Measurements from ENCODE around the gene MYO5B.
A peak's percentile ranks its signal among the peaks of the same experiment; 100 is the strongest.

Gene MYO5B

DNA sequence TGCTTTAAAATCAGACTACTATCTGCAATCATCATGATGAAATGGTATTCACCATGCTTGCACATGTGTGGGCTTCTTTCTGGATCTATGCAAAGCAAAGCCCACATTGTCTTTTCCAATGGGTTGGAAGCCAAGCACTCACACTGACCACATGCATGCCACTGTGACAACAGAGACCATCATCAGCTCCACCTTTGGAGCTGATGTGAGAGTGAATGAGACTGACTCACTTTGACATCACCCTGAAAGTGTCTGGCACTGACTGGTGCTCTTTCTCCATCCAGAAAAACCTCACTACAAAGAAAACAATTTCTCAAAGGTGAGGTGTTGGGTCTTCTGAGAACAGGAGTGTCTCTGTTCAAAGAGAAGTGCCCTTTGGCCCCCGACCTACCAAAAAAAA, 4.7 kb downstream of the MYO5B start:
- Histone ChIP-seq H3K4me3 (no peak overlapping the region), H3K27ac (no peak overlapping the region)

DNA sequence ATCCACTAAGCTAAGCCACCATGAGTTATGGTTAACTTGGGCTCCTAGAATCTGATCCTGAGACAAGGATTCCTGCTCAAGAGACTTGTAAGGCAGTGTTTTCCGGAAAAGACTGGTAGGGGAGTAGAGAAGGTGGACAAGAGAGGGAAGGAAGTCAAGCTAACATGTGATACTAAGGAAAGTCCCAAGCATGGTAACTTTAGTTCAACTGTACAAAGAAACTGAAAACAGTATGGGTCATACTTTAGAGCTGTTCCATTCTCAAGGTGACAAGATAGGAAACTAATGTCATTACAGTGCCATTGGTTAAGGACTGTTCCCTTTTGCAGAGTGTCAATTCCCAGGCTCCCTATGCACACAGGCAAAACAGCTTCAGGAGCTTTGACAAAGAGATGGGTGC, 5.8 kb downstream of the MYO5B start:
- Histone ChIP-seq H3K4me3 (no peak overlapping the region), H3K27ac (no peak overlapping the region)

DNA sequence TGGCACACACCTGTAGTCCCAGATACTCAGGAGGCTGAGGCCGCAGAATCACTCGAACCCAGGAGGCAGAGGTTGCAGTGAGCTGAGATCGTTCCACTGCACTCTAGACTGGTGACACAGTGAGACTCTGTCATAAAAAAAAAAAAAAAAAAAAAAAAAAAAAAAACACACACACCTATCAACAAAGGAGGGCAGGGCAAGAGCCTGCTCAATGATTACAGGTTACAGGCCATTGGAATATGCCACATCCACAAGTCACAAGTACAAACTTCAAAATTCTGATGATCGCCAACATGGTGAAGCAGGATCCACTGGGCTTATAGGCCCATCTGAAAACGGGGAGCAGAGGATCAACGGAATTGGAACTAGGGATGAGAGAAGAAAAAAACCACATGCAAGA, 6.3 kb downstream of the MYO5B start:
- Histone ChIP-seq H3K27ac (no peak overlapping the region), H3K4me3 (no peak overlapping the region)

DNA sequence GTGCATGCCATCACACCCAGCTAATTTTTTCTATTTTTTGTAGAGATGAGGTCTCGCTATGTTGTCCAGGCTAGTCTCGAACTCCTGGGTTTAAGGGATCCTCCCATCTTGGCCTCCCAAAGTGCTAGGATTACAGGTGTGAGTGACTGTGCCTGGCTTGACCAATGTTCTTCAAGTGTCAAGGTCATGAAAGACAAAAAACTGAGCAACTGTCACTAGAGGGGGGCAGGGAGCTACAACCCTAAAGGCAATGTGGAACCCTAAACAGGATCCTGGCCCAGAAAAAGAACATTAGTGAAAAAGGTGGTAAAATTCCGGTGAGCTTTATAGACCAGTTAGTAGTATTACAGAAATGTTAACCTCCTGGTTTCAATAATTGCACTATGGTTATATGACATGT, 7.3 kb downstream of the MYO5B start:
- no peak overlapping the region for H3K27ac ChIP-seq
- no peak overlapping the region for H3K4me3 ChIP-seq

DNA sequence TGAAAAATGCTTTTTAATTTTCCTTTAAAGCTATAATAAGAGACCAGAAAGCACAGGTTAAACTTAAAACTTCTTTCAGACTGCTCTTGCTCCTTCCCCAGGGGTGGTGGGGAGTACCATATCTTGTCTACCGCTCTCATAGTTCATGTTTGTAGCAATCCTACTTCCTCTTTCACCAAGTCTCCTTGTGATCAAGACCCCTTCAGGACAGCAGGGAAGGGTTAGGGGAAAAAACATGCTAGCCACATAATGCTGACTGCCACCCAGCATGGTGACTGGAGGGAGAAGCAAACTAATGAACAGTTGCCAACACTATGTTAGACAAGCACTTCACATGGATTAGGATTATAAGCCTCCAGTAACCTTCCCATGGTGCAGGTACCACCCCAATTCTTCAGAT, 8.6 kb downstream of the MYO5B start:
- no peak overlapping the region for H3K27ac ChIP-seq
- no peak overlapping the region for H3K4me3 ChIP-seq

DNA sequence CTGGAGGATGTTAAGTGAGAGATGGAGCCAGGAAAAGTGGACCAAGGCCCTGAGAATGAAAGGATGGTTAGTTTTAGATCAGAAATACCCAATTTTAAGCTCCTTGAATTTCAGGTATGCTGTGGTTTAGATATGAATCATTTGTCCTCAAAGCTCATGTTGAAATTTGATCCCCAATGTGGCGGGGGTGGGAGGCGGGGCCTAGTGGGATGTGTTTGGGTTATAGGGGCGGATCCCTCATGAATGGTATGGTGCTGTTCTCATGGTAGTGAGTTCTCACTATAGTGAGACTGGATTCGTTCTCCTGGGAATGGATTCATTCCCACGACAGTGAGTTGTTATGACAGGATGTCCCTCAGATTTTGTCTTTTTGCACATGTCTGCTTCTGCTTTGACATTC, 11.4 kb downstream of the MYO5B start:
- Histone ChIP-seq H3K27ac (peak overlapping the region in 1 of 21 experiments; percentile 2), H3K4me3 (no peak overlapping the region)

DNA sequence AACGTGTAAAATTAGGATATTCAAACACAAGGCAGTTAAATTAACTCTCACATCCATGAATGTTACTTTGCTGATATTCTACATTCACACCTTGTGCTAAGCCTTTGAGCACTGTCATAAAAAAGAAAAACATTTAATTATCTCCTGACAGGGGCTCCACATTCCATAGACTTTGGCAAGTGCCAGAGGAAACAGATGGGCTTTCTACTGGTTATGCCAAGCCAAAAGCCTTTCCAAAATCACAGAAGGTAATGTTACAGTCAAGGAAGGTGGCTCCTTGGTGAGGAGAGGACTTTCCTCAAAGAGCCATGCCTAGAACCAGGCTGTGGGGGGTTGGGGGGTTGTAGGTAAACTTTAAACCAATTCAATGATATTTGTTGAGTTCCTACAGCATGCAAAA, 12.4 kb downstream of the MYO5B start:
- Histone ChIP-seq H3K27ac (no peak overlapping the region), H3K4me3 (no peak overlapping the region)

DNA sequence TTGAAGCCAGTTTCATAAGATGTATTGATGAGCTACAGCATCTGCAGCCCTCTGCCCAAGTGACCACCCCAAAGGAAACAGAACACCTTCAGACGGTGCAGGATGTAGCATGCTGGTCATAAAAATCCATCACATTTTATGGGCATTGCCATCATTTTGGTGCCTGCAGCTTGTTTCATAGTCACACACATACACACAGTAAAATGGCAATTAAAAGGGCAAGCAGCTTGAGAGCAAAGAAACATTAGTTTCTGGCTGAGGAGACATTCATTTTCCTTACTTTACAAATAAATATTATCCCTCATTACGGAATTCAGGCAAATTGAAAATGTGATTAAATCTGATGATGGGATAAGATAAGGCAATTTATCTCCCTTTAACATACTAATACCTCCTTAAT, 13.4 kb downstream of the MYO5B start:
- H3K27ac ChIP-seq: no peak overlapping the region
- no peak overlapping the region for H3K4me3 ChIP-seq

DNA sequence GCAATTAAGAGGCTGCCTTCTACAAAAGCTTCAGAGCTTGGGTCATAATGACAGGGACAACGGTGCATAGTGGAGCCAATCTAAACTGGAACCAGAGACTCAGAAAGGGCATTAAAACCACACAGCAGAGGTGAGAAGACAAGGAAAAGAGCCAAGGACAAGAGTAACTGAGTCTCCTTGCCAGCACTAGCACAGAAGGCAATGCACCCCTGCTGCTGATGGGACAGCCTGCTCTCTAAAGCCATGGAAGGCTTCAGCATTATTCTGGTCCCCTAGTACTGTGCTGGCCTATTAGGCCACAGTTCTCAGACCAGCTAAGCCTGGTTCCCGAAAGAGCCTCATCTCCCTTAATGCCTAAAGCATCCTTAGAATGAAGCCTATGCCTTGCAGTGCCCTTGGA, 15.5 kb downstream of the MYO5B start:
- no peak overlapping the region for H3K27ac ChIP-seq
- H3K4me3 ChIP-seq: no peak overlapping the region

DNA sequence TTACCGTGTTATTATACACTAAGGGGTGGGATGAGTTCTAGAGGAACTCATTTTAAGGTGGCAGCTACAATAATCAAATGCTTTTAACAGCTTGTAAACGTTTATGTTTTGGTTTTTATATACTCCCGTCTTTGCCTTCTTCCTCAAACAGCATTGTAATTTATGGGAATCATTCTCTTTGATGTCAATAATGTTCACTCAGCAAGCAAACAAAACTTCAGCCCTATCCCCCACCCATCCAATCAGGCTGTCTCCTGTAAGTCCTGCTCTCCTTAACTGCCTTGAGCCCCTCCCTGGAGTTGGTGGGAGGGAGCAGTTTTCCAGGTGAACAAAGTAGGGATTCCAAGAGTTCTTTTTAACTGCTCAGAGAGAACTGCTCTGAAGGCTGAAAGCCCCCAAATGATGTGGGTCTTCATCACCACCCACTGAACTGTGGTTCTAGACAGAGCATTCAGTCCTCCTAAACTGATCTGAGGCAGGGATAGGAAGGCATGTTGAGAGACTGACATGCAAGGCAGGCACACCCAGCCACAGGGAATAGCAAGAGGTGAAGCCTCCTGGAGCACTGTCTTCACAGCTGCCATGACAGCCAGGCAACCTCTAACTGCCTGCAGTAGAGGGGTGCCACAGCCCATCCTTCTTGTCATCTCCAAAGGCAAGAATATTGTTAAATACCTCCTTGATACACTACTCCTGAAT, 17.5 kb downstream of the MYO5B start:
- Histone ChIP-seq H3K4me3 (no peak overlapping the region), H3K27ac (no peak overlapping the region)

DNA sequence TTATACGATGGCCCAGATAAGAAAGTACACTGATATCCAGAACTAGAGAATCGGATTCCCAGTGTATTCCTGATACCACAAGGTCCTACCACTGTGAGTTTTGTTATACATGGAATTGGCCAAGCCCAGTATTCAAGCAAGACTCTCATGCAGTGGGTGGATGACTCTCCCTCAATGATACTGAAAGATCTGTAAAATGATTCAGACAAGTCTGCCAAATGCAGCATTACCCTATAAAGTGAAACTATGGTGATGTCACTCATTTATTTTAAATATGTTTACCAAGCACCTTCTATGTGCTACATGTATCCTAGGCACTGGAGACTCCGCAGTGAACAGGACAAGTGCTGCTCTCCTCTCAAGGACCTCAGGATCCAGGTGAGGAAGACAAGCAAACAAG, 22.6 kb downstream of the MYO5B start:
- Histone ChIP-seq H3K4me3 (no peak overlapping the region), H3K27ac (no peak overlapping the region)

DNA sequence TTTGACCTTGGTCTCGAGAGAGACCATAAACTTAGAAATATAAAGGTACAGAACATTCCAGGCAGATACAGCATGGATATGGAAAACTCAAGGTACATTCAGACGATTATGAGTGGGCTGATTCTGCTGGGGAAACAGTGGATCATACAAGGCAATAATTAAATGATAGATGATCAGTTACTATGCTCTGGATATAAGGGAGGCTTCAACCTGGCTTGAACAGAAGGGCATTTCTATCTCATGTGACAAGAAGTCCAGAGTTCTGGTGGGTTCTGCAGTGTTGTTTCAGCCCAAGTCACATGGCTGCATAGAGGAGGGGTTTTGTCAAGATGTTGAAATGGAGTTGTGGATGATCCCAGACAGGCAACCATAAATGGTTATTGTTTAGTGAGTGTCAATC, 23.5 kb downstream of the MYO5B start:
- Histone ChIP-seq H3K4me3 (no peak overlapping the region), H3K27ac (no peak overlapping the region)

DNA sequence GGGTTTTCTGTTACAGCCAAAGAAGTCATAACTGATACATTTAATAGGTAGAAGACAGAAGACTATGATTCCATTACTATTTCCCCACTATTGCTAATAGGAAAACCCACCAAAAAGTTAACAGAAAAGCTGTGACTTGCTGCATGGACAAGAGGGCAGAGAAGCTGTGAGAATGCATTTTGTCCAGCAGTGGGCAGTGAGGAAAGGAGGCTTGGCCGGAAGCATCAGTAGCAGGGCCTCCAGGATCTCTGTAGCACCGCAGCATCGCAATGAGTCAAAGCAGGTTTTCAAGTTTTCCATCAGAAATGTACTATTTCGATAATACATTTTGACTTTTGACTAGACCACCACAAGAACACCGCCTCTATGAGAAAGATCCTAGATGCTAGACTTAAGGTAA, 24.9 kb downstream of the MYO5B start:
- H3K4me3 ChIP-seq: no peak overlapping the region
- H3K27ac ChIP-seq: no peak overlapping the region

DNA sequence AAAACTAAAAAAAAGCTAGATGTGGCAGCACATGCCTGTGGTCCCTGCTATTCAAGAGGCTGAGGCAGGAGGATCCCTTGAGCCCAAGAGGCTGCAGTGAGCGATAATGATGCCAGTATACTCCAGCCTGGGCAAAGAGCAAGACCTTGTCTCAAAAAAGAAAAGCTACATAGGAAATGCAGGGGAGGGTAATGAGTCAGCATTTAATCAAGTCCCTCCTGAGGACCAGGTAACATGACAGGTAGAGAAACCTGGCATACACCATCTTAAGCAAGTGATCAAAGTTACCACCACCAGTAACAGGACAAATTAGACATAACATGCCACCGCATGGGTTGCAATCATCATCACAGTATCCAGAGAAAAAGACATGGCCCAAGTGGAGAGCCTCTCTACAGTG, 25.8 kb downstream of the MYO5B start:
- H3K4me3 ChIP-seq: no peak overlapping the region
- H3K27ac ChIP-seq: no peak overlapping the region

DNA sequence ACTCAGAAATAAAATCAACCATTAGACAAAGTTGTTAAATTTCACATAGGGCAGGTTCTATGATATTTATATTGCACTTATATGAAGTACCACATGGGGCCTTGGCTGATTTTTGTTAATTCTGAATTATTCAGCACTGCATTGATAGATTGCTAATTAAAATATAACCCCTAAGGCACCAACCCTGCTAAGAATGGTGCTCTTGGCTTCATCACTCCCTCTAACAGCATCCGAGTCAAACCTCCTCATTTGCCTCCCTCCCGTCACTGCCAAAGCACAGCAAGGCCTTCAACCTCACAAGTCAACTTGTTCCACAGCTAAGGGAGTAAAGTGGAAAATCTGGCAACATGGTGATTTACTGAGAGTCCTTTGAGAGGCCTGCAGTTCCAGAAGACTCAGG, 27.0 kb downstream of the MYO5B start:
- Histone ChIP-seq H3K4me3 (no peak overlapping the region), H3K27ac (no peak overlapping the region)

DNA sequence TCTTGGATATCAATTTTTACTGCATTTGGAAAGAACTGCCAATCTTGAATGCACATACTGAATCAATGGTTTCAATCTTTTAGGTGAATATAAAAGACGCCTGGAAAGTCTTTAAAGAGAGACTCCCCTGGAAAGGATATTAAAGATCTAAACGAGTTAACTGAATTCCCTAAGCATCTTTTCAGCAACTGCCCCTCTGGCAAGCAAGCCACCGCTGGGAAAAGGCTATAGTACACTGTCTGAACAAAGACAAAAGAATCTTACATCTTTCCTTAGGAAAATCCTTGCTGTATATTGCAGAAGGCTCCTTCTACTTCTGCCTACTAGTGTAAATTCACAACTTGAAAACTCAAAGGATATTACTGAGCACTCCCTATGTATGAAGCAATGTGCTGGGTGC, 28.0 kb downstream of the MYO5B start:
- no peak overlapping the region for H3K4me3 ChIP-seq
- no peak overlapping the region for H3K27ac ChIP-seq

DNA sequence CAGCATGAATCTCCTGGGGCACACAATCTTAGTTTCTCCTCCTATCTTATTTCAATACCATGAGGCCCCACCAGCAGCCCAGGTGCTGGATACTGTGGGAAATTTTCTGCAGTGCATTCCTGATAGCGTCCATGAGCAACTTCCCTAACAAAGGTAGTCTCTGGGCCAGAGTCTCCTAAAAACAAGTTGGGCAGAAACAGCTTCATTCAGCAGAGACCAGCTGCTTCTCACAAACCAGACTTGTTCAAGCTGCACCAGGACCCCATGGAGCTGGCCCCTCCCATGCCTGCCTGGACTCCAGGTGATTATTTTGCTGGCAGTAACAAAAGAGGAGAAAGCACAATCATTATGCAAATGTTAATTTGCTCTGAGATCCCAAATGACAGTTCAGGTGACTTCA, 31.4 kb downstream of the MYO5B start:
- H3K27ac ChIP-seq: peak overlapping the region in 1 of 21 experiments; percentile 42

DNA sequence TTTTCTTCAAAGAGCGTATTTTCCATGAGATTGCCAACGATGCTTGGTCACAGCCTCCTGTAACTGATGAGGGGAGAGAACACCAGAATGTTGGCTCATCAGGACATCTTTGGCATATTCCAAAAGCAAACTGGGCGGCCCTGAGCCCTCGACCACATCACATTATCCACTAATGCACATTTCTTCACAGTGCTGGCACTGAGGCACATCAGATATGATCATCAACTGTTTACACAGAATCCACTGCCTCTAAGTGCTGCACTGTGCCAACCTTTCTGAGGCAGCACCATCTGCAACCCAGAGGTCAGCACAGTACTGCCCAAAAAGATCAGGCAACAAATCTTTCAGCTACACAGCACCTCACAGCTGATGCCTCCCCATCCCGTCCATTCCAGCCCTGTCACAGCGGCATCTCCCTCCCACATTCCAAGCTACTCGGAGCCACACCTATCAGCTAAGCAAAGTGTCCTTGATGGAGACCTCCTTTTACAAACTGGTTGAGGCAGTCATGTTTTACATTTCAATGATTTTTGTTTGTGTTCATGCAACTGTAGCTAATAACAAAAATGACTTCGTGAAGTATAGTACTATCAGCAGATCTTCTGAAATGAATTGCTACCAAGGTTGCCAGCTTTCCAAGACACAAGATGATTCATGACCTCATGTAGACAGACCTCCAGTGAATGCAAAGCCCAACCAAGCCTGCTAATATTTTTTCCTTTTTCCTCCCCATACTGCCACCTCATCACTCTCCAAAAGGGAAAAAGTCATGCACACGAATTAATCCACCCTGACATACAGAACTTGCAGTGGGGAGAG, 32.3 kb downstream of the MYO5B start:
- no peak overlapping the region for H3K4me3 ChIP-seq
- peak overlapping the region in 7 of 21 experiments; percentile 5 to 73 (median 33) for H3K27ac ChIP-seq

More for the DNA sequence above, 31.4 kb downstream of the MYO5B start:
- H3K4me3 ChIP-seq: no peak overlapping the region

DNA sequence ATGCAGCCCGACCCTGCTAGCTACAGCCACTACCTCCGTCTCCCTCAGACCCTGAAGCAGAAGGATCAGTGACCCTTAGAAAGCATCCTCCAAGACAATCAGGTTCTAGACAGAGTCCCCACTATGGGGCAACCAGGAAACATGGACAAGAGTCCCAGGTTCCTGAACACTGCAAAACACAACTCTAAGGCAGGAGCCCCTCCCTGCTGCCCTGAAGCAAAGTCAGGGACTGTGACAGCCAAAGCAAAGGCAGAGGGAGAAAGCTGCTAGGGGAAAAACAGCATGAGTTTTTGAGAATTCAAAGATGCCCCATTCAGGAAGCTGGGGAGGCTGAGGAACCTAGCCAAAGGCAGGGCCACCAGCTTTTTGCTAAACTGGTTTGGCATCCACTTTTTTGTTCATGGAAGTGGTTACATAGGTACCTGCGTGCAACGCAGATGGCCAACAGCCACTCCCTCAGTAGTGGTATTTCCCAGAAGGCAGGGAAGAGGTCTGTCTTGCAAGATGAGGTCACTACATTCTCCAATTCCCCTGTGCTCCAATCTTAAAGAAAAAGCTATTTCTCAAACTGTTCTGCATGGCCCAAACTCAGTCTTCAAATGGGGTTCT, 33.2 kb downstream of the MYO5B start:
- H3K4me3 ChIP-seq: no peak overlapping the region
- peak overlapping the region in 4 of 21 experiments; percentile 18 to 73 (median 44) for H3K27ac ChIP-seq

DNA sequence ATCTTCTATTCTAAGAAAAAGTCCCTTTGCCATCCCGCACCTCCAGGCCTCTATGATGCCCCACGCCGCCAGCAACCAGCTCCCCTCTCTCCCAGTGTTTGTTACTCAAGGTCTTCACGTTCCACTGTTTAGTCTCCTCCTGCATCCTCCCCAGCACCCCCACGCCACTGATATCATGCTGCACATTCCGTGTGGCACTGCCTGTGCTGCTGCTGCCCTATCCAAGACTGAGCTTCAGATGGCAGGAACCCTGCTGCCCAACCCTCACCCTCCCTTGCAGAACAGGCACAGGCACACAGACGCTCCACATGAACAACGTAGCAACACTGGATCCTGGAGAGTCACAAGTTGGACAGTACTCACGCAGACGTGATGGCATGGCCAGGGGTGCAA, 35.3 kb downstream of the MYO5B start:
- Histone ChIP-seq H3K27ac (peak overlapping the region in 4 of 21 experiments; percentile 40 to 58 (median 43)), H3K4me3 (no peak overlapping the region)
